Karpas-422 (cell line): ENCODE results near the gene RAB20. TPM values are rescaled to one million over a fixed set of nuclear protein-coding genes. Genes with fewer than 3 reads are reported as not detected.

Source experiments
- DNase-seq: peaks from one replicate; pipeline ENCODE4 v3.0.0-alpha.2; 2015
- H2AFZ ChIP-seq: fragments of 200-600 bp; sonication (generic); 2 replicates; pipeline ENCODE4 v1.6.1; 2014; ENCODE audit warnings: antibody characterized with exemption, low read length, mixed read lengths
- H3K27ac ChIP-seq: fragments of 200-600 bp; sonication (generic); 2 replicates; pipeline ENCODE4 v1.5.1; 2014; ENCODE audit warnings: mild to moderate bottlenecking, low read length, moderate library complexity
- H3K27me3 ChIP-seq: fragments of 200-600 bp; sonication (generic); 2 replicates; pipeline ENCODE4 v1.6.1; 2014; ENCODE audit warnings: low read length, mixed read lengths
- H3K36me3 ChIP-seq: fragments of 200-600 bp; sonication (generic); 2 replicates; pipeline ENCODE4 v1.6.1; 2014; ENCODE audit warnings: low read length, mixed read lengths; ENCODE audit not compliant: insufficient read depth
- H3K4me1 ChIP-seq: fragments of 200-600 bp; sonication (generic); 2 replicates; pipeline ENCODE4 v1.6.1; 2014; ENCODE audit warnings: mild to moderate bottlenecking, low read length, mixed read lengths
- H3K4me2 ChIP-seq: fragments of 200-600 bp; sonication (generic); 2 replicates; pipeline ENCODE4 v1.6.1; 2014; ENCODE audit warnings: low read length, low read depth, mild to moderate bottlenecking; ENCODE audit not compliant: poor library complexity, severe bottlenecking
- H3K4me3 ChIP-seq: fragments of 200-600 bp; sonication (generic); 2 replicates; pipeline ENCODE4 v1.5.1; 2014; ENCODE audit warnings: mild to moderate bottlenecking, antibody characterized with exemption, low read length, mixed read lengths
- H3K79me2 ChIP-seq: fragments of 200-600 bp; sonication (generic); 2 replicates; pipeline ENCODE4 v1.6.1; 2014; ENCODE audit warnings: mild to moderate bottlenecking, low read length, mixed read lengths
- H3K9ac ChIP-seq: fragments of 200-600 bp; sonication (generic); 2 replicates; pipeline ENCODE4 v1.6.0; 2014; ENCODE audit warnings: low read length
- H3K9me2 ChIP-seq: fragments of 200-600 bp; sonication (generic), shearing (Covaris generic); replicated peaks from 2 replicates; pipeline ENCODE4 v1.6.0; 2014; ENCODE audit warnings: mild to moderate bottlenecking, low read length, moderate library complexity; ENCODE audit not compliant: insufficient read depth
- H3K9me3 ChIP-seq: fragments of 300-700, 200-600 bp; sonication (generic); 2 replicates; pipeline ENCODE4 v1.6.1; 2014; ENCODE audit warnings: low read length, mixed read lengths
- H4K20me1 ChIP-seq: fragments of 200-600 bp; sonication (generic); 2 replicates; pipeline ENCODE4 v1.6.1; 2014; ENCODE audit warnings: mild to moderate bottlenecking, antibody characterized with exemption, low read length, low read depth; ENCODE audit not compliant: insufficient read depth
- total RNA-seq: library from RNA; depleted of rRNA; stranded (reverse); fragments of >200 nt; shearing (Covaris generic); gene quantifications from 2 replicates; pipeline ENCODE4 v1.2.3, GENCODE V29; 2014; ENCODE audit warnings: low replicate concordance

RAB20 gene
- total RNA-seq, 1 experiment from 2014 or later, result not detected

GRCh38 chr13:110511509-110512181 is 49.9 kb downstream of the RAB20 start:
- DNase-seq, result no peak
- Histone ChIP-seq H3K4me1 (peaks cover 32% of the 10 kb centered on the region), H3K9ac (no peak overlapping the region), H3K4me3 (no peak overlapping the region), H4K20me1 (no peaks in the 10 kb centered on the region; the same call in 1 of the 2 replicates), H3K9me3 (no peaks in the 10 kb centered on the region), H3K4me2 (no peak overlapping the region), H3K27me3 (no peaks in the 10 kb centered on the region), H2AFZ (no peak overlapping the region), H3K79me2 (no peaks in the 10 kb centered on the region), H3K9me2 (no peaks in the 10 kb centered on the region), H3K27ac (no peak overlapping the region), H3K36me3 (no peaks in the 10 kb centered on the region)

DNA sequence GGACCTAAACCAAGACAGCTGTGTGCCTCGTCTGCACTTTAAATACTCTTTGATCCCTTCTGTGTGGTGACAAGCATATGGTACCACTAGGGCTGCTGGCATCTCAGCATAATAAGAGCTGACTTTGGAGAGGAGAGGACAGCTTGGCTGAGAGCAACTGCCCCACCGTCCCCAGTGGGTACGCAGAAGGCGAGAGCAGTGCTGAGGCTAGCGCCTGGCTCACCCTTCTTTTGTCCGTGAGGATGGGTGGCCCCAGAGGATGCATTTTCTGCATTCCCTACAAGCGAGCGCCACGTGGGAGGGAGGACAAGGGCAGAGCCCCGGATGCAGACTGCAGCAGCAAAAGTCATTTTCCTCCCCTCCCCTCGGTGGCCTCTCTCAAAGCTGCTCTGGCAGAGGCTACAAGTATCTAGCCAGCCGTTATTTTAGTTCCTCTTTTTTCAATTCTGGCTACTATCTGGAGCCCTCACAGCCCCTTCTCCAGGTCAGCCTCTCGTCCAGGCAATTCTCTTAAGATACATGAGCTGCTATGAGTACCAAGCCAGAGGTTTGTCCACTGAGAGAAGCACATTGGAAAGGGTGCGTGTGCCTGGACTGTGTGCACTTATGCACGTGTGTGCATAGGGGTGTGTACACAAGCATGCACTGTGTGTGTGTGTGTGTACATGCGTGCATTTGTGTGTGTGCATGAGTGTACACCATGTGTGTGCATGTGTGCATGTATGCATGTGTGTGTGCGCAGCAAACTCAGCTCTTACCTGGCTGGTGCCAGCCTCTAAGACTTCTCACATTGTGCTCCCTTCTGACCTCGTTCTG is 51.3 kb downstream of the RAB20 start:
- H3K4me3 ChIP-seq, result no peak overlapping the region
- no peaks in the 10 kb centered on the region for H3K27me3 ChIP-seq
- no peak overlapping the region for H3K27ac ChIP-seq
- 0 out of 2 replicates have a peak overlapping the region, but pooled peaks have one; percentile 1 for H2AFZ ChIP-seq
- no peak overlapping the region for H3K9ac ChIP-seq
- no peaks in the 10 kb centered on the region for H3K36me3 ChIP-seq
- no peaks in the 10 kb centered on the region; the same call in 1 of the 2 replicates for H4K20me1 ChIP-seq
- no peak overlapping the region for H3K4me2 ChIP-seq
- H3K4me1 ChIP-seq, result peaks cover 32% of the 10 kb centered on the region
- H3K9me2 ChIP-seq, result no peaks in the 10 kb centered on the region
- DNase-seq, result peak; percentile 79
- H3K79me2 ChIP-seq, result no peaks in the 10 kb centered on the region
- no peaks in the 10 kb centered on the region for H3K9me3 ChIP-seq

DNA sequence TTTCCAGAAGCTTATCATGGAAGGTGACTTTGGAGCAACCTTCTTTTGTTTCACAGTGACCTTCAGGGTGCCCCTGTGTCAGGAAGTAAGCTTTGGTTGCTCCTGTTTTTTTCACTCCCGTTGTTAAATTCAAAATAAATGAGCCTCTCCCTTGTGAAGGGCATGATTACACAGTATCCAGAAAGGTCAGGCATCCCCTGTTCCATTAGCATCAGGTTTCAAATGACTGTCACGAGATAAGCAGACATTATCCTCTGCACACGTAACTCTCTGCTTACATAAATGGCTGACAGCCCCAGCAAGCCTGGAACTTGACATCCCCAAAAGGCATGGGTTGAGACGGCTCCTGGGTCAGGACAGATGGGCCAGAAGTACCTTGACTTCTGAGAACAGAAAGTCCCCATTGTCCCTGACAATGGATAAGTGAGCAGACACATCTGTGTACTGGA is 52.0 kb downstream of the RAB20 start:
- peak; percentile 51 for DNase-seq
- no peaks in the 10 kb centered on the region; the same call in 1 of the 2 replicates for H4K20me1 ChIP-seq
- 0 out of 2 replicates have a peak overlapping the region, but pooled peaks have one; percentile 1 for H2AFZ ChIP-seq
- no peak overlapping the region for H3K4me2 ChIP-seq
- peaks cover 32% of the 10 kb centered on the region for H3K4me1 ChIP-seq
- H3K9me2 ChIP-seq, result no peaks in the 10 kb centered on the region
- no peak overlapping the region for H3K27ac ChIP-seq
- no peaks in the 10 kb centered on the region for H3K27me3 ChIP-seq
- H3K79me2 ChIP-seq, result no peaks in the 10 kb centered on the region
- H3K9me3 ChIP-seq, result no peaks in the 10 kb centered on the region
- H3K4me3 ChIP-seq, result no peak overlapping the region
- no peak overlapping the region for H3K9ac ChIP-seq
- H3K36me3 ChIP-seq, result no peaks in the 10 kb centered on the region

DNA sequence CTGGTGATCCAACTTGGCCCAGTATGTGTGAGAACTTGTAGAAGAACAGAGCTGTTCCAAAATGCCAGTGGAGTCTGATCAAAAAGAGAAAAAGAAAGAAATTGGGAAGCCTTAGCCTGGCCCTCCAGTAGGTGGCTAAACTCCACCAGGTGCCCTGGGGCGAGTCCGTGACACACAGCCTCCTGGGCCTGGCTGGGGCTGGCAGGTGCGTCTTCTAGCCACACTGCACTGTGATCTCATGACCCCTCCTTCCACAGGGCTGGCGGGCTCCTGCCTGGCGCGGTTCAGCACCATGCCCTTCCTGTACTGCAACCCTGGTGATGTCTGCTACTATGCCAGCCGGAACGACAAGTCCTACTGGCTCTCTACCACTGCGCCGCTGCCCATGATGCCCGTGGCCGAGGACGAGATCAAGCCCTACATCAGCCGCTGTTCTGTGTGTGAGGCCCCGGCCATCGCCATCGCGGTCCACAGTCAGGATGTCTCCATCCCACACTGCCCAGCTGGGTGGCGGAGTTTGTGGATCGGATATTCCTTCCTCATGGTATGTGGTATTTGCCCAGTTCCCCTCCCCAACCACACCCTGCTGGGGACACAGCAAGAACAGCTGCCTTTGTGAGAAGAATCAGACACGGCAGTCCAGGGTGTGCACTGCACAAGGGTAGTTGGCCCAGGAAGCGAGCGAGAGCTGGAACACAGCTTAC is 53.7 kb downstream of the RAB20 start:
- DNase-seq, result no peak
- Histone ChIP-seq H4K20me1 (peaks cover 9% of the 10 kb centered on the region; the same call in 1 of the 2 replicates), H3K36me3 (no peaks in the 10 kb centered on the region), H2AFZ (no peak overlapping the region), H3K27ac (no peak overlapping the region), H3K9me2 (no peaks in the 10 kb centered on the region), H3K9ac (no peak overlapping the region), H3K4me1 (peaks cover 38% of the 10 kb centered on the region), H3K4me2 (no peak overlapping the region), H3K79me2 (no peaks in the 10 kb centered on the region), H3K9me3 (no peaks in the 10 kb centered on the region), H3K27me3 (no peaks in the 10 kb centered on the region), H3K4me3 (no peak overlapping the region)

GRCh38 chr13:110506859-110507566 is 54.5 kb downstream of the RAB20 start:
- Histone ChIP-seq H3K27me3 (no peaks in the 10 kb centered on the region), H4K20me1 (peaks cover 9% of the 10 kb centered on the region; the same call in 1 of the 2 replicates), H3K4me3 (no peak overlapping the region), H3K4me1 (peaks cover 30% of the 10 kb centered on the region), H3K79me2 (no peaks in the 10 kb centered on the region), H3K27ac (no peak overlapping the region), H3K36me3 (no peaks in the 10 kb centered on the region), H3K9me3 (no peaks in the 10 kb centered on the region), H3K4me2 (no peak overlapping the region), H2AFZ (no peak overlapping the region), H3K9me2 (no peaks in the 10 kb centered on the region), H3K9ac (no peak overlapping the region)
- DNase-seq, result no peak

GRCh38 chr13:110506396-110506795 is 55.1 kb downstream of the RAB20 start:
- Histone ChIP-seq H3K4me1 (peaks cover 25% of the 10 kb centered on the region), H3K36me3 (no peaks in the 10 kb centered on the region), H2AFZ (no peak overlapping the region), H3K4me3 (no peak overlapping the region), H3K9me3 (no peaks in the 10 kb centered on the region), H4K20me1 (peaks cover 9% of the 10 kb centered on the region; the same call in 1 of the 2 replicates), H3K27ac (no peak overlapping the region), H3K9ac (no peak overlapping the region), H3K27me3 (no peaks in the 10 kb centered on the region), H3K9me2 (no peaks in the 10 kb centered on the region), H3K79me2 (no peaks in the 10 kb centered on the region), H3K4me2 (no peak overlapping the region)
- no peak for DNase-seq

DNA sequence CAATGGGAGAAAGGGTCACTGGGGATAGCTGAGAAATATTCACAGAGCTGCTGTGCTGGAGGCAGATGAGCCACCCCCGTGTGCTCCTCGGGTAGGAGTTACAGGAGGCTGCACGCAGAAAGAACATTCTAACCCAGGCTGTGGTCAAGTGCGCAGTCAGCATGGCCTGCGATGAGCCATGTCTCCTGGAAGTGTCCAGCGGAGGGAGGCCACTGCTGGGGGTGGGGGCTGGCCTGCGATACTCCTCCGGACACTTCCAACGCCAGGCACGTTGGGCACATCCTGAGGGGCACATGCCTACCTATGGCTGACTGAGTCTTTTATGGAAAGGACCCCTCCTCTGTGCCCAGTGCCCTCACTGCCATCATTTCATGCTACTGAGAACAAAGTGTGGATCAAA is 55.9 kb downstream of the RAB20 start:
- no peak overlapping the region for H2AFZ ChIP-seq
- no peaks in the 10 kb centered on the region for H3K9me3 ChIP-seq
- DNase-seq, result no peak
- H3K4me1 ChIP-seq, result peaks cover 21% of the 10 kb centered on the region
- peaks cover 9% of the 10 kb centered on the region; the same call in 1 of the 2 replicates for H4K20me1 ChIP-seq
- no peaks in the 10 kb centered on the region for H3K79me2 ChIP-seq
- no peaks in the 10 kb centered on the region for H3K36me3 ChIP-seq
- H3K4me2 ChIP-seq, result no peak overlapping the region
- H3K27ac ChIP-seq, result no peak overlapping the region
- H3K9ac ChIP-seq, result no peak overlapping the region
- H3K27me3 ChIP-seq, result no peaks in the 10 kb centered on the region
- no peaks in the 10 kb centered on the region for H3K9me2 ChIP-seq
- H3K4me3 ChIP-seq, result no peak overlapping the region
